ENCODE results near the gene PPFIA4.

Gene PPFIA4

DNA sequence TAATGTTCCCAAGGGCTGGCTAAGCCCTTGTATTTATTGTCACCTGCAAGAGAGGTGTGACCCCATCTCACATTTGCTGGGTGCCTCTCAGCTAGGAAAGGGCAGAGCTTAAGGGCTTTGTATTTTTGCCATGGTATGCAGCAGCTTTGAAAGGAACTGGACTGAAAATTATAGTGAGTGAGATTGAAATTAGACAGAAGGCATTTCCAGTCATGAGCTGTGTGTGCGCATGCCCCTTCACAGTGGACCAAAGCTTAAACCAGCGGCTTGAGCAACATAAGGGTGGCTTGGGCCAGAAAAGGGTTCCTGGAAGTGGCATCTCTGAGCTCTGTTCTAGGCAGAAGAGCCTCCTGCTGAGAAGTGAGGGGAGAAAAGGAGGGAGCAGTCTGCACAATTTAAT is 39.7 kb downstream of the PPFIA4 start:
- TF ChIP-seq, protein P1, sequence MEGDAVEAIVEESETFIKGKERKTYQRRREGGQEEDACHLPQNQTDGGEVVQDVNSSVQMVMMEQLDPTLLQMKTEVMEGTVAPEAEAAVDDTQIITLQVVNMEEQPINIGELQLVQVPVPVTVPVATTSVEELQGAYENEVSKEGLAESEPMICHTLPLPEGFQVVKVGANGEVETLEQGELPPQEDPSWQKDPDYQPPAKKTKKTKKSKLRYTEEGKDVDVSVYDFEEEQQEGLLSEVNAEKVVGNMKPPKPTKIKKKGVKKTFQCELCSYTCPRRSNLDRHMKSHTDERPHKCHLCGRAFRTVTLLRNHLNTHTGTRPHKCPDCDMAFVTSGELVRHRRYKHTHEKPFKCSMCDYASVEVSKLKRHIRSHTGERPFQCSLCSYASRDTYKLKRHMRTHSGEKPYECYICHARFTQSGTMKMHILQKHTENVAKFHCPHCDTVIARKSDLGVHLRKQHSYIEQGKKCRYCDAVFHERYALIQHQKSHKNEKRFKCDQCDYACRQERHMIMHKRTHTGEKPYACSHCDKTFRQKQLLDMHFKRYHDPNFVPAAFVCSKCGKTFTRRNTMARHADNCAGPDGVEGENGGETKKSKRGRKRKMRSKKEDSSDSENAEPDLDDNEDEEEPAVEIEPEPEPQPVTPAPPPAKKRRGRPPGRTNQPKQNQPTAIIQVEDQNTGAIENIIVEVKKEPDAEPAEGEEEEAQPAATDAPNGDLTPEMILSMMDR (IDR thresholded peaks at IDR 0.05; ENCODE audit: control extremely low read depth, extremely low read depth, low read depth, missing control alignments): no peak
- POLR2A ChIA-PET: no interaction called here
- CTCF ChIA-PET: interaction anchor here (1.0 to 2.5 kb wide), 7 partner anchors 9 to 150 kb away, joined by 3 to 11 read pairs (median 4); no protein-coding TSS in a partner anchor
- no peak for DNase-seq (ENCODE audit: extremely low spot score)

- no peak for DNase-seq (ENCODE audit: extremely low spot score)
- POLR2A ChIA-PET: no interaction called here
- CTCF ChIA-PET: interaction anchor here (2.2 to 2.5 kb wide), 4 partner anchors 10 to 149 kb away, joined by 7 to 11 read pairs (median 8); no protein-coding TSS in a partner anchor
- TF ChIP-seq, protein P1 (IDR thresholded peaks at IDR 0.05; ENCODE audit: control extremely low read depth, extremely low read depth, low read depth, missing control alignments): no peak
Measured at GRCh38 chr1:203066965-203067364, 40.7 kb downstream of the PPFIA4 start.

GRCh38 chr1:203069030-203069747 is 42.9 kb downstream of the PPFIA4 start:
- CTCF ChIA-PET: interaction anchor here (1.1 to 2.4 kb wide), 4 partner anchors 15 to 198 kb away, joined by 3 to 8 read pairs (median 6); no protein-coding TSS in a partner anchor
- TF ChIP-seq, protein P1 (IDR thresholded peaks at IDR 0.05; ENCODE audit: control extremely low read depth, extremely low read depth, low read depth, missing control alignments): no peak
- DNase-seq (ENCODE audit: extremely low spot score): no peak
- POLR2A ChIA-PET: no interaction called here

GRCh38 chr1:203072002-203072602 is 45.8 kb downstream of the PPFIA4 start:
- ChIA-PET POLR2A (no interaction called here), CTCF (interaction anchor here (1.4 to 1.7 kb wide), 3 partner anchors 12 to 197 kb away, joined by 3 to 5 read pairs (median 4); no protein-coding TSS in a partner anchor)
- no peak for DNase-seq (ENCODE audit: extremely low spot score)
- TF ChIP-seq, protein P1 (IDR thresholded peaks at IDR 0.05; ENCODE audit: control extremely low read depth, extremely low read depth, low read depth, missing control alignments): no peak

DNA sequence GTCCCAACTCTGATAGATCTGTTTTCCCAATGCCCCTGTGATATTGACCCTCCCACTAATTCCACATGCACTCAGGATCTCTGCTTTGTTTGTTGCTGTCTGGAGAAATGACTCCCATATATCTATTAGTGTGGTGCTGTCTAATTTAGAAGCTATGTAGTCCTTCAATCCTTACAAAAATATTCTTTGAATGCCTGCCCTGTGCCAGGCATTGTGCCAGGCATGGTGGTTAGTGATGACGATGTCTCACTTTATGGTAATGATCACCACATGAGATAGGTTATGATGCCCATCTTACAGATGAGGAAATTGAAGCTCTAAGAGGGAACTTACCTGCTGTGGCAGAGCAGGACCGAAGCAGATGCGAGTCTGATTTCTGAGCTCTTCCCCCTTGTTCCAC is 46.6 kb downstream of the PPFIA4 start:
- TF ChIP-seq, protein P1 (IDR thresholded peaks at IDR 0.05; ENCODE audit: control extremely low read depth, extremely low read depth, low read depth, missing control alignments): no peak
- CTCF ChIA-PET: interaction anchor here (1.0 to 1.1 kb wide), 2 partner anchors 18 to 143 kb away, joined by 3 read pairs; no protein-coding TSS in a partner anchor
- no peak for DNase-seq (ENCODE audit: extremely low spot score)
- POLR2A ChIA-PET: no interaction called here

GRCh38 chr1:203073469-203073868 is 47.2 kb downstream of the PPFIA4 start:
- ChIA-PET CTCF (interaction anchor here (1.0 to 1.1 kb wide), 2 partner anchors 19 to 143 kb away, joined by 3 read pairs; no protein-coding TSS in a partner anchor), POLR2A (no interaction called here)
- DNase-seq (ENCODE audit: extremely low spot score): no peak
- TF ChIP-seq, protein P1 (IDR thresholded peaks at IDR 0.05; ENCODE audit: control extremely low read depth, extremely low read depth, low read depth, missing control alignments): no peak

All from GM10248 (cell line).